Neural cell (in vitro differentiated cells): ENCODE results near the gene FURIN. TPM values are rescaled to one million over a fixed set of nuclear protein-coding genes. Genes with fewer than 3 reads are reported as not detected.
"Not testable (repeated sequence)": the region's sequence is repeated elsewhere in the genome, so short reads cannot be mapped to it uniquely, and the experiment has no call there.

Source experiments
- H2AFZ ChIP-seq: fragments of 200-600, 300-800 bp; sonication (generic), shearing (Covaris generic); 2 replicates; pipeline ENCODE4 v1.6.0; 2014; ENCODE audit warnings: low read depth, mild to moderate bottlenecking, antibody characterized with exemption, low read length, moderate library complexity
- H3F3A ChIP-seq: fragments of 200-600 bp; shearing (Covaris generic); 2 replicates; pipeline ENCODE4 v1.6.1; 2016; ENCODE audit warnings: mild to moderate bottlenecking, moderate library complexity, mixed read lengths, antibody characterized with exemption, low read length; ENCODE audit not compliant: insufficient read depth, poor library complexity, severe bottlenecking
- H3K27ac ChIP-seq: fragments of 200-600, 300-800 bp; sonication (generic), shearing (Covaris generic); 2 replicates; pipeline ENCODE4 v1.5.1; 2014; ENCODE audit warnings: mild to moderate bottlenecking, low read length, moderate library complexity
- H3K27me3 ChIP-seq: fragments of 300-800, 200-600 bp; sonication (generic), shearing (Covaris generic); 2 replicates; pipeline ENCODE4 v1.6.0; 2014; ENCODE audit warnings: mild to moderate bottlenecking, low read depth, low read length, moderate library complexity; ENCODE audit not compliant: insufficient read depth
- H3K36me3 ChIP-seq: fragments of 300-800, 200-600 bp; sonication (generic), shearing (Covaris generic); 2 replicates; pipeline ENCODE4 v1.5.1; 2014; ENCODE audit warnings: mild to moderate bottlenecking, antibody characterized with exemption, low read length, moderate library complexity; ENCODE audit not compliant: insufficient read depth
- H3K4me2 ChIP-seq: fragments of 300-800, 200-600 bp; sonication (generic), shearing (Covaris generic); 2 replicates; pipeline ENCODE4 v1.6.0; 2014; ENCODE audit warnings: mild to moderate bottlenecking, low read length
- H3K4me3 ChIP-seq: fragments of 300-800, 200-600 bp; sonication (generic), shearing (Covaris generic); 2 replicates; pipeline ENCODE4 v1.5.1; 2014; ENCODE audit warnings: mild to moderate bottlenecking, low read length, moderate library complexity
- H3K79me2 ChIP-seq: fragments of 200-600 bp; shearing (Covaris generic); replicated peaks from 2 replicates; pipeline ENCODE4 v1.6.0; 2014; ENCODE audit warnings: mild to moderate bottlenecking, low read length, moderate library complexity; ENCODE audit not compliant: insufficient read depth
- H3K9ac ChIP-seq: fragments of 300-800, 200-600 bp; sonication (generic), shearing (Covaris generic); 2 replicates; pipeline ENCODE4 v1.6.1; 2016; ENCODE audit warnings: mild to moderate bottlenecking, low read length, mixed read lengths
- H3K9me2 ChIP-seq: fragments of 200-600 bp; shearing (Covaris generic); 2 replicates; pipeline ENCODE4 v1.6.1; 2016; ENCODE audit warnings: mild to moderate bottlenecking, low read length, mixed read lengths; ENCODE audit not compliant: insufficient read depth
- H3K9me3 ChIP-seq: fragments of 200-600, 300-800 bp; sonication (generic), shearing (Covaris generic); 2 replicates; pipeline ENCODE4 v1.6.1; 2016; ENCODE audit warnings: mild to moderate bottlenecking, mixed run types, low read length, moderate library complexity, mixed read lengths
- H4K20me1 ChIP-seq: fragments of 200-600 bp; shearing (Covaris generic); 2 replicates; pipeline ENCODE4 v1.6.1; 2016; ENCODE audit warnings: mild to moderate bottlenecking, mixed run types; ENCODE audit not compliant: insufficient read depth
- EP300 ChIP-seq: fragments of 450-650 bp; conservative IDR thresholded peaks from 2 replicates; pipeline ENCODE4 v1.6.1; 2014; ENCODE audit warnings: antibody characterized with exemption, mild to moderate bottlenecking, moderate library complexity; ENCODE audit not compliant: poor library complexity, severe bottlenecking
- EZH2 ChIP-seq: fragments of 200-600, 300-800 bp; shearing (Covaris generic), sonication (generic); IDR thresholded peaks from 2 replicates; pipeline ENCODE4 v1.6.1; 2014; ENCODE audit warnings: antibody characterized with exemption, low read length, borderline replicate concordance, mild to moderate bottlenecking; ENCODE audit not compliant: insufficient read depth, poor library complexity, severe bottlenecking
- MXI1 ChIP-seq: fragments of 450-650 bp; conservative IDR thresholded peaks from 2 replicates; pipeline ENCODE4 v1.6.1; 2014; ENCODE audit warnings: antibody characterized with exemption, mild to moderate bottlenecking; ENCODE audit not compliant: poor library complexity, severe bottlenecking
- POLR2AphosphoS5 ChIP-seq: IDR thresholded peaks from 2 replicates; pipeline ENCODE4 v1.6.1; 2012
- RAD21 ChIP-seq: fragments of 450-650 bp; conservative IDR thresholded peaks from 2 replicates; pipeline ENCODE4 v1.6.1; 2014; ENCODE audit warnings: antibody characterized with exemption, mild to moderate bottlenecking, moderate library complexity
- SMC3 ChIP-seq: fragments of 450-650 bp; conservative IDR thresholded peaks from 2 replicates; pipeline ENCODE4 v1.6.1; 2014; ENCODE audit warnings: antibody characterized with exemption, mild to moderate bottlenecking, moderate library complexity; ENCODE audit not compliant: poor library complexity
- TAF1 ChIP-seq: IDR thresholded peaks from 2 replicates; pipeline ENCODE4 v1.6.1; 2012; ENCODE audit warnings: low read depth
- polyA plus RNA-seq: library from polyadenylated mRNA; depleted of rRNA; stranded (reverse); fragments of >200 nt; gene quantifications from 2 replicates; pipeline ENCODE4 v1.2.3, GENCODE V29; 2014
- TF ChIP-seq, protein P1 (sequence below): fragments of 450-650 bp; IDR thresholded peaks from 2 replicates; pipeline ENCODE4 v1.5.1; 2014; ENCODE audit warnings: antibody characterized with exemption, mild to moderate bottlenecking, moderate library complexity; ENCODE audit not compliant: poor library complexity, severe bottlenecking
- TF ChIP-seq, protein P2 (sequence below): IDR thresholded peaks from 2 replicates; pipeline ENCODE4 v1.6.1; 2012; ENCODE audit warnings: borderline replicate concordance

Gene FURIN
- polyA plus RNA-seq, 1 donor from 2014 or later, result 4.3 TPM

DNA sequence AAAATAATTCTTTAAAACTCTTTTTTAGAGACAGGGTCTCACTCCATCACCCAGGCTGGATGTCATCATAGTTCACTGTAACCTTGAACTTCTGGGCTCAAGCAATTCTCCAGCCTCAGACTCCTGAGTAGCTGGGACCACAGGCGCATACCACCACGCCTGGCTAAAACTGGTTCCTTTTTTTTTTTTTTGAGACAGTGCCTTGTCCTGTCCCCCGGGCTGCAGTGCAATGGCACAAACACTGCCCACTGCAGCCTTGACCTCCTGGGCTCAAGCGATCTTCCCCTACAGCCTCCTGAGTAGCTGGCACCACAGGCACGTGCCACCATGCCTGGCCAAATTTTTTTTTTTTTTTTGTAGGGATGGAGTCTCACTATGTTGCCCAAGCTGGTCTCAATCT is 23.7 kb upstream of the FURIN start:
- H3K27me3 ChIP-seq, result no peaks in the 10 kb centered on the region
- no peak overlapping the region for H2AFZ ChIP-seq
- no peaks in the 10 kb centered on the region for H4K20me1 ChIP-seq
- no peak overlapping the region for H3K9ac ChIP-seq
- no peak overlapping the region for H3K4me2 ChIP-seq
- H3K36me3 ChIP-seq, result no peaks in the 10 kb centered on the region
- H3K4me3 ChIP-seq, result no peak overlapping the region
- H3K9me3 ChIP-seq, result no peaks in the 10 kb centered on the region
- TF ChIP-seq, protein P1, sequence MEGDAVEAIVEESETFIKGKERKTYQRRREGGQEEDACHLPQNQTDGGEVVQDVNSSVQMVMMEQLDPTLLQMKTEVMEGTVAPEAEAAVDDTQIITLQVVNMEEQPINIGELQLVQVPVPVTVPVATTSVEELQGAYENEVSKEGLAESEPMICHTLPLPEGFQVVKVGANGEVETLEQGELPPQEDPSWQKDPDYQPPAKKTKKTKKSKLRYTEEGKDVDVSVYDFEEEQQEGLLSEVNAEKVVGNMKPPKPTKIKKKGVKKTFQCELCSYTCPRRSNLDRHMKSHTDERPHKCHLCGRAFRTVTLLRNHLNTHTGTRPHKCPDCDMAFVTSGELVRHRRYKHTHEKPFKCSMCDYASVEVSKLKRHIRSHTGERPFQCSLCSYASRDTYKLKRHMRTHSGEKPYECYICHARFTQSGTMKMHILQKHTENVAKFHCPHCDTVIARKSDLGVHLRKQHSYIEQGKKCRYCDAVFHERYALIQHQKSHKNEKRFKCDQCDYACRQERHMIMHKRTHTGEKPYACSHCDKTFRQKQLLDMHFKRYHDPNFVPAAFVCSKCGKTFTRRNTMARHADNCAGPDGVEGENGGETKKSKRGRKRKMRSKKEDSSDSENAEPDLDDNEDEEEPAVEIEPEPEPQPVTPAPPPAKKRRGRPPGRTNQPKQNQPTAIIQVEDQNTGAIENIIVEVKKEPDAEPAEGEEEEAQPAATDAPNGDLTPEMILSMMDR, result no peak
- TF ChIP-seq RAD21 (no peak), POLR2AphosphoS5 (no peak), MXI1 (no peak), SMC3 (no peak), EZH2 (no peak), EP300 (no peak)
- H3K9me2 ChIP-seq, result no peaks in the 10 kb centered on the region
- H3K27ac ChIP-seq, result no peak overlapping the region
- no peaks in the 10 kb centered on the region for H3F3A ChIP-seq
- H3K79me2 ChIP-seq, result no peaks in the 10 kb centered on the region

DNA sequence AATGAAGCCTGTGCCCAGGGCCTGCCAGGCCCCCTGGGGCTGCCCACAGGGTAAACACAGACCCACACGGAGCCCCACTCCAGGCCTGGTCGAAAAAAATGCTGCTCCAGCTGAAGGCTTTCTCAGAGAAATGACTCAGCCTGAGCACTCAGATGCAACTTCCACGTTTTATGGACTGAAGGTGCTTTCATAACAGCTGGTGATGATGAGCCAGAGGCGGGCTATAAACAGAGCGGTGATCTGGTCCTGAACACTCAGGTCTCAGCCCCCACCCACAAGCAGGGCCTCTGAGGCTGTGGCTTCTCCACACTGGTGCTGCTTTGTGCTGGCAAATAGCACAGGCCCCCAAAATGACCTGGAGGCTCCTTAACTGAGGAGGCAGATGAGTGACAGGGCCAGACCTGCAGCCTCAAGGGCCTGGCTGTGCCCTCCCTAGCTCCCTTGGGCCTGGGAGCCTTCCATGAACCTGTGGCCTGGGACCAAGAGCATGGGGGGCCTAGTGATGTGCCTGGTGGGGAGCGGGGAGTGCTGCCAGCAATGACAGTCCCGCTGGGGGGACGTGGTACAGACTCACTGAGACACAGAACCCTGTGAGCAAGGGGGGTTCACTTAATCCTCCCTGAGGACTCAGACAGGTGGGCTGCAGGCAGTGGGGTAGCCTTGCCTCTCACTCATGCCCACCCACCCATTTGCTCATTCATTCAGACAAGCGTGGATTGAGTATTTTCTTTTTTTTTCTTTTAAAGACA is 23.0 kb upstream of the FURIN start:
- H3K4me3 ChIP-seq, result no peak overlapping the region
- no peaks in the 10 kb centered on the region for H3K9me2 ChIP-seq
- no peaks in the 10 kb centered on the region for H3K79me2 ChIP-seq
- TF ChIP-seq, protein P1, result no peak
- no peak for TF ChIP-seq TAF1
- TF ChIP-seq, protein P2, sequence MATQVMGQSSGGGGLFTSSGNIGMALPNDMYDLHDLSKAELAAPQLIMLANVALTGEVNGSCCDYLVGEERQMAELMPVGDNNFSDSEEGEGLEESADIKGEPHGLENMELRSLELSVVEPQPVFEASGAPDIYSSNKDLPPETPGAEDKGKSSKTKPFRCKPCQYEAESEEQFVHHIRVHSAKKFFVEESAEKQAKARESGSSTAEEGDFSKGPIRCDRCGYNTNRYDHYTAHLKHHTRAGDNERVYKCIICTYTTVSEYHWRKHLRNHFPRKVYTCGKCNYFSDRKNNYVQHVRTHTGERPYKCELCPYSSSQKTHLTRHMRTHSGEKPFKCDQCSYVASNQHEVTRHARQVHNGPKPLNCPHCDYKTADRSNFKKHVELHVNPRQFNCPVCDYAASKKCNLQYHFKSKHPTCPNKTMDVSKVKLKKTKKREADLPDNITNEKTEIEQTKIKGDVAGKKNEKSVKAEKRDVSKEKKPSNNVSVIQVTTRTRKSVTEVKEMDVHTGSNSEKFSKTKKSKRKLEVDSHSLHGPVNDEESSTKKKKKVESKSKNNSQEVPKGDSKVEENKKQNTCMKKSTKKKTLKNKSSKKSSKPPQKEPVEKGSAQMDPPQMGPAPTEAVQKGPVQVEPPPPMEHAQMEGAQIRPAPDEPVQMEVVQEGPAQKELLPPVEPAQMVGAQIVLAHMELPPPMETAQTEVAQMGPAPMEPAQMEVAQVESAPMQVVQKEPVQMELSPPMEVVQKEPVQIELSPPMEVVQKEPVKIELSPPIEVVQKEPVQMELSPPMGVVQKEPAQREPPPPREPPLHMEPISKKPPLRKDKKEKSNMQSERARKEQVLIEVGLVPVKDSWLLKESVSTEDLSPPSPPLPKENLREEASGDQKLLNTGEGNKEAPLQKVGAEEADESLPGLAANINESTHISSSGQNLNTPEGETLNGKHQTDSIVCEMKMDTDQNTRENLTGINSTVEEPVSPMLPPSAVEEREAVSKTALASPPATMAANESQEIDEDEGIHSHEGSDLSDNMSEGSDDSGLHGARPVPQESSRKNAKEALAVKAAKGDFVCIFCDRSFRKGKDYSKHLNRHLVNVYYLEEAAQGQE, result no peak
- no peak for TF ChIP-seq EZH2
- TF ChIP-seq EP300, result no peak
- no peak for TF ChIP-seq POLR2AphosphoS5
- TF ChIP-seq SMC3, result no peak
- TF ChIP-seq RAD21, result no peak
- TF ChIP-seq MXI1, result no peak
- no peak overlapping the region for H3K4me2 ChIP-seq
- no peaks in the 10 kb centered on the region for H4K20me1 ChIP-seq
- H3K9ac ChIP-seq, result no peak overlapping the region
- no peaks in the 10 kb centered on the region for H3F3A ChIP-seq
- H3K27me3 ChIP-seq, result no peaks in the 10 kb centered on the region
- H3K27ac ChIP-seq, result no peak overlapping the region
- H2AFZ ChIP-seq, result no peak overlapping the region
- H3K9me3 ChIP-seq, result no peaks in the 10 kb centered on the region
- H3K36me3 ChIP-seq, result no peaks in the 10 kb centered on the region

DNA sequence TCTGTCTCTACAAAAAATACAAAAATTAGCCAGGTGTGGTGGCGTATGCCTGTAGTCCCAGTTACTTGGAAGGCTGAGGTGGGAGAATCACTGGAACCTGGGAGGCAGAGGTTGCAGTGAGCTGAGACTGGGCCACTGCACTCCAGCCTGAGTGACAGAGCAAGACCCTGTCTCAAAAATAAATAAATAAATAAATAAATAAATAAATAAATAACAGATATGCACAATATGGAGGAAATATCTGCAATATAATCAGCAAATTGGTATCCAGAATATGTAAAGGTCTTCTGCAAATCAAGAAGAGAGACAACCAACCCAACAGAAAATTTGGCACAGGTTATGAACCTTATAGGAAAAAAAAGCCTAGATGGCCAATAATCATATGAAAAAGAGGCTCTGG is 19.0 kb upstream of the FURIN start:
- not testable (repeated sequence) for H3K27me3 ChIP-seq, H3K4me3 ChIP-seq, H3K27ac ChIP-seq, H2AFZ ChIP-seq, H3K4me2 ChIP-seq, H3K36me3 ChIP-seq, H3K9ac ChIP-seq, H3K79me2 ChIP-seq, H3F3A ChIP-seq, H3K9me3 ChIP-seq, H4K20me1 ChIP-seq, H3K9me2 ChIP-seq
